ENCODE measurements around the gene NUP88.

NUP88 gene

DNA sequence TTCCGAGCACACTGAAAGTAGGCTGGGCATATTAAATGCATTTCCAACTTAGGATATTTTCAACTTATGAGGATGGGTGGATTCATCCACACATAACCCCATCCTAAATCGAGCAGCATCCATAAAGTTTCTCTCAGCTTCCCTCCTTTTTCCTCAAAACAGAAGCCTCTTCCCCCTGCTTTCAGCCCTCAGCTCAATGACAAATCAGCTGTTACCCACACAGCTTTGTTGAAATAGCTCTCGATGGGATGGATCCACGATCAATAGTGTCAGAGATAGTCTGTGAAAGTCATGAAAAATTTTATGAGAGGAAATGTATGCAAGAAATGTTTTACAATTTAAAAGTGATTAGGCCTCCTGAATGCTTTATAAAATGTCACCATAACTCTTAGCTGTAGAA is 46.8 kb upstream of the NUP88 start:
- TF ChIP-seq EZH2 (optimal IDR thresholded peaks at IDR 0.05; ENCODE audit: low read depth, low read length) (no peak), EZH2phosphoT487 (IDR thresholded peaks at IDR 0.05; ENCODE audit: low read length) (no peak)
- TF ChIP-seq, protein P1, sequence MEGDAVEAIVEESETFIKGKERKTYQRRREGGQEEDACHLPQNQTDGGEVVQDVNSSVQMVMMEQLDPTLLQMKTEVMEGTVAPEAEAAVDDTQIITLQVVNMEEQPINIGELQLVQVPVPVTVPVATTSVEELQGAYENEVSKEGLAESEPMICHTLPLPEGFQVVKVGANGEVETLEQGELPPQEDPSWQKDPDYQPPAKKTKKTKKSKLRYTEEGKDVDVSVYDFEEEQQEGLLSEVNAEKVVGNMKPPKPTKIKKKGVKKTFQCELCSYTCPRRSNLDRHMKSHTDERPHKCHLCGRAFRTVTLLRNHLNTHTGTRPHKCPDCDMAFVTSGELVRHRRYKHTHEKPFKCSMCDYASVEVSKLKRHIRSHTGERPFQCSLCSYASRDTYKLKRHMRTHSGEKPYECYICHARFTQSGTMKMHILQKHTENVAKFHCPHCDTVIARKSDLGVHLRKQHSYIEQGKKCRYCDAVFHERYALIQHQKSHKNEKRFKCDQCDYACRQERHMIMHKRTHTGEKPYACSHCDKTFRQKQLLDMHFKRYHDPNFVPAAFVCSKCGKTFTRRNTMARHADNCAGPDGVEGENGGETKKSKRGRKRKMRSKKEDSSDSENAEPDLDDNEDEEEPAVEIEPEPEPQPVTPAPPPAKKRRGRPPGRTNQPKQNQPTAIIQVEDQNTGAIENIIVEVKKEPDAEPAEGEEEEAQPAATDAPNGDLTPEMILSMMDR (IDR thresholded peaks at IDR 0.05; ENCODE audit: low read length) = no peak
- no peak overlapping the region for H3K4me3 ChIP-seq (ENCODE audit: low read length)

GRCh38 chr17:5464717-5465507 is 45.5 kb upstream of the NUP88 start:
- H3K79me2 ChIP-seq (ENCODE audit: low read length) = peaks cover 67% of the 10 kb centered on the region
- no peak for DNase-seq
- TF ChIP-seq EZH2 (optimal IDR thresholded peaks at IDR 0.05; ENCODE audit: low read depth, low read length) = no peak
- TF ChIP-seq, protein P1 (IDR thresholded peaks at IDR 0.05; ENCODE audit: low read length) = no peak
- TF ChIP-seq EZH2phosphoT487 (IDR thresholded peaks at IDR 0.05; ENCODE audit: low read length) = no peak
- H3K9me2 ChIP-seq (replicated peaks; ENCODE audit: insufficient read depth, low read length) = no peaks in the 10 kb centered on the region
- H3K4me3 ChIP-seq (ENCODE audit: low read length) = no peak overlapping the region
- no peak overlapping the region for H3K4me2 ChIP-seq (ENCODE audit: low read depth, low read length)
- H3K9ac ChIP-seq (ENCODE audit: low read length) = no peak overlapping the region
- no peaks in the 10 kb centered on the region; the same call in 1 of the 2 replicates for H4K20me1 ChIP-seq (ENCODE audit: insufficient read depth, low read length)
- H3K4me1 ChIP-seq (ENCODE audit: low read length) = peaks cover 8% of the 10 kb centered on the region; the same call in 1 of the 2 replicates
- no peak overlapping the region for H2AFZ ChIP-seq (ENCODE audit: low read length)
- H3K36me3 ChIP-seq (replicated peaks; ENCODE audit: insufficient read depth, low read length) = no peaks in the 10 kb centered on the region
- H3K27ac ChIP-seq (ENCODE audit: low read length) = no peak overlapping the region
- H3F3A ChIP-seq (ENCODE audit: insufficient read depth, low read length) = peaks cover 2% of the 10 kb centered on the region; the same call in 1 of the 2 replicates
- no peaks in the 10 kb centered on the region for H3K9me3 ChIP-seq (replicated peaks; ENCODE audit: insufficient read depth, low read length)
- no peaks in the 10 kb centered on the region for H3K27me3 ChIP-seq (replicated peaks; ENCODE audit: insufficient read depth, low read length)

More for the DNA sequence above, 46.8 kb upstream of the NUP88 start:
- no peaks in the 10 kb centered on the region for H3K27me3 ChIP-seq (replicated peaks; ENCODE audit: insufficient read depth, low read length)
- no peaks in the 10 kb centered on the region for H3K9me3 ChIP-seq (replicated peaks; ENCODE audit: insufficient read depth, low read length)
- H3K79me2 ChIP-seq (ENCODE audit: low read length) = peaks cover 67% of the 10 kb centered on the region
- no peaks in the 10 kb centered on the region for H3K9me2 ChIP-seq (replicated peaks; ENCODE audit: insufficient read depth, low read length)
- peaks cover 8% of the 10 kb centered on the region; the same call in 1 of the 2 replicates for H3K4me1 ChIP-seq (ENCODE audit: low read length)
- no peak overlapping the region for H3K27ac ChIP-seq (ENCODE audit: low read length)
- H3K4me2 ChIP-seq (ENCODE audit: low read depth, low read length) = peak overlapping the region; percentile 82; the same call in 1 of the 2 replicates
- no peak for DNase-seq
- no peaks in the 10 kb centered on the region for H3K36me3 ChIP-seq (replicated peaks; ENCODE audit: insufficient read depth, low read length)
- H4K20me1 ChIP-seq (ENCODE audit: insufficient read depth, low read length) = no peaks in the 10 kb centered on the region; the same call in 1 of the 2 replicates
- peaks cover 7% of the 10 kb centered on the region; the same call in 1 of the 2 replicates for H3F3A ChIP-seq (ENCODE audit: insufficient read depth, low read length)
- no peak overlapping the region for H2AFZ ChIP-seq (ENCODE audit: low read length)
- no peak overlapping the region for H3K9ac ChIP-seq (ENCODE audit: low read length)

DNA sequence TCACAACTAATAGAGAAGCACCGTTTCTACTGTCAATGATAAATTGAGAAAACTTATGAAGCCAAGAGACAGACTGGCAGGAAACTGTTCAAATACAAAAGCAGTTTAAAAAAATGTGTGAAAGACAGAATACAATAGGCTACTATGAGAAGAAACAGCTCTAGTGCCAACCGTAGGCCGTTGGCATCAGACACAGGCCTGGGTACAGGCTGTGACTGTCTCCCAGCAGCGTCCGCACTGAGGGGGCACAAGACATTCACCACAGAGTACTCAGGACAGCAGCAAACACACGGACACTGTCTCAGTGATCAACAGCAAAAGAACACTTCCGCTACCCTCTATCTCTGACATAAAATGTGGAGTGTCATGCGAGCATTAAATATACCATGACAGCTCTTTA is 27.3 kb upstream of the NUP88 start:
- Histone ChIP-seq H3F3A (ENCODE audit: insufficient read depth, low read length) (no peaks in the 10 kb centered on the region), H3K27ac (ENCODE audit: low read length) (no peak overlapping the region), H3K4me2 (ENCODE audit: low read depth, low read length) (no peak overlapping the region), H3K9me2 (replicated peaks; ENCODE audit: insufficient read depth, low read length) (no peaks in the 10 kb centered on the region), H3K79me2 (ENCODE audit: low read length) (peaks cover 6% of the 10 kb centered on the region; the same call in 1 of the 2 replicates), H3K9ac (ENCODE audit: low read length) (no peak overlapping the region), H3K4me3 (ENCODE audit: low read length) (no peak overlapping the region), H3K36me3 (replicated peaks; ENCODE audit: insufficient read depth, low read length) (peaks cover 8% of the 10 kb centered on the region), H4K20me1 (ENCODE audit: insufficient read depth, low read length) (no peaks in the 10 kb centered on the region), H3K9me3 (replicated peaks; ENCODE audit: insufficient read depth, low read length) (no peaks in the 10 kb centered on the region), H3K4me1 (ENCODE audit: low read length) (no peaks in the 10 kb centered on the region), H3K27me3 (replicated peaks; ENCODE audit: insufficient read depth, low read length) (no peaks in the 10 kb centered on the region), H2AFZ (ENCODE audit: low read length) (no peak overlapping the region)
- no peak for TF ChIP-seq EZH2phosphoT487 (IDR thresholded peaks at IDR 0.05; ENCODE audit: low read length)
- TF ChIP-seq, protein P1 (IDR thresholded peaks at IDR 0.05; ENCODE audit: low read length) = no peak
- no peak for DNase-seq

Measured in MM.1S (cell line).